ENCODE measurements around the gene ZNF837. TPM values are rescaled to one million over a fixed set of nuclear protein-coding genes. Genes with fewer than 3 reads are reported as not detected.
A peak's percentile ranks its signal among the peaks of the same experiment; 100 is the strongest.
"Not testable (repeated sequence)": the region's sequence is repeated elsewhere in the genome, so short reads cannot be mapped to it uniquely, and the experiment has no call there.

The ZNF837 gene
- total and polyA plus RNA-seq, 8 donors, result 1.8 to 8.5 (median 2.3) TPM; not detected in 1

DNA sequence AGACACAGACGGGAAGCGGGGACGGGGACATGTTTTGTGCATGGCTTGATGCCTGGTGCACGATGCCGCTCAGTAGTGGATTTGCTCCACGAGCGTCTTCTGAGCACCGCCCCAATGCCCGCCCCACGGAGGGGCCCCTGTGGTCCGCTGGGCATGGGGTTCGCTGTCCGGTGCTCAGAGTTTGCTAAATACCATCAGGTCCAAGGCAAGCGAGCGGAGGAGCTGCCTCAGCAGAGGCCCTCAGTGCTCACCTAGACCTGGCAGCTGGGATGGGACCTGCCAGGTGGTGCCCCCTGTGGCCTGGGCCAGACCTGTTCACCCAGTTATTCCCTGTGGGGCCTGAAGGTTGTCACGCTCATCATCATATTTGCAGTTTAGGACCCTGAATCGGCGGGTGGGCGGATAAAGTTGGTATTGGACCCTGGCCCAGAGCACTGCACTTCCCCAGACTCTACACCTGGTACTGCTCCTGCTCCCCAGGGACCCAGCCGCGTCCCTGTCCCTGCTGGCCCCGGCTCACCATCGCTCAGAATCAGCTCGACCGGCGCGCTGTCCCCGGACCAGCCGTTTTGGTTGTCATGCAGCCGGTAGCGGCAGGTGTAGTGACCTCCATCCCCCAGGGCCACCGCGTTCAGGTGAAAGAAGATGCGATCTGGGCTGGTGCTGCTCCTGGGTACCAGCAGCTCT is 29.8 kb downstream of the ZNF837 start:
- Histone ChIP-seq H3K4me3 (no peak overlapping the region), H3K27me3 (peaks cover 5 to 99% (median 37%) of the 10 kb centered on the region in 3 donors), H3K4me1 (peaks cover 7 to 51% (median 26%) of the 10 kb centered on the region in 4 donors), H3K9me3 (peaks cover 1 to 8% (median 3%) of the 10 kb centered on the region in 4 donors), H3K27ac (no peak overlapping the region), H3K36me3 (peaks cover 0 to 7% (median 0%) of the 10 kb centered on the region in 4 donors)
- TF ChIP-seq EP300 (IDR thresholded peaks at IDR 0.05) (no peak), POLR2A (IDR thresholded peaks at IDR 0.05) (no peak)
- WGBS, 5 donors, result 65 to 79% (median 66%) methylated on average over 23 to 34 of the region's 34 CpGs
- intact Hi-C loops (cut with DNase I; ENCODE audit: low total_unique reads), result no loop called here
- no peak for DNase-seq

- H3K27ac ChIP-seq, result no peak overlapping the region
- TF ChIP-seq, protein P1, sequence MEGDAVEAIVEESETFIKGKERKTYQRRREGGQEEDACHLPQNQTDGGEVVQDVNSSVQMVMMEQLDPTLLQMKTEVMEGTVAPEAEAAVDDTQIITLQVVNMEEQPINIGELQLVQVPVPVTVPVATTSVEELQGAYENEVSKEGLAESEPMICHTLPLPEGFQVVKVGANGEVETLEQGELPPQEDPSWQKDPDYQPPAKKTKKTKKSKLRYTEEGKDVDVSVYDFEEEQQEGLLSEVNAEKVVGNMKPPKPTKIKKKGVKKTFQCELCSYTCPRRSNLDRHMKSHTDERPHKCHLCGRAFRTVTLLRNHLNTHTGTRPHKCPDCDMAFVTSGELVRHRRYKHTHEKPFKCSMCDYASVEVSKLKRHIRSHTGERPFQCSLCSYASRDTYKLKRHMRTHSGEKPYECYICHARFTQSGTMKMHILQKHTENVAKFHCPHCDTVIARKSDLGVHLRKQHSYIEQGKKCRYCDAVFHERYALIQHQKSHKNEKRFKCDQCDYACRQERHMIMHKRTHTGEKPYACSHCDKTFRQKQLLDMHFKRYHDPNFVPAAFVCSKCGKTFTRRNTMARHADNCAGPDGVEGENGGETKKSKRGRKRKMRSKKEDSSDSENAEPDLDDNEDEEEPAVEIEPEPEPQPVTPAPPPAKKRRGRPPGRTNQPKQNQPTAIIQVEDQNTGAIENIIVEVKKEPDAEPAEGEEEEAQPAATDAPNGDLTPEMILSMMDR (IDR thresholded peaks at IDR 0.05), result no peak
- intact Hi-C loops (cut with DNase I; ENCODE audit: low total_unique reads), result no loop called here
- H3K4me1 ChIP-seq, result peaks cover 5 to 45% (median 23%) of the 10 kb centered on the region in 4 donors
- H3K27me3 ChIP-seq, result peaks cover 5 to 99% (median 35%) of the 10 kb centered on the region in 3 donors
- peak overlapping the region in 2 of 4 donors; percentile 22 to 24 for H3K4me3 ChIP-seq
- DNase-seq, result peak in 1 of 2 donors; percentile 61
- 20 to 52% (median 32%) methylated on average over 50 to 84 of the region's 84 CpGs for WGBS, 5 donors
- H3K9me3 ChIP-seq, result peaks cover 0 to 7% (median 0%) of the 10 kb centered on the region in 4 donors
- H3K36me3 ChIP-seq, result peaks cover 0 to 7% (median 0%) of the 10 kb centered on the region in 4 donors
Measured at GRCh38 chr19:58350001-58350861, 30.6 kb downstream of the ZNF837 start.

DNA sequence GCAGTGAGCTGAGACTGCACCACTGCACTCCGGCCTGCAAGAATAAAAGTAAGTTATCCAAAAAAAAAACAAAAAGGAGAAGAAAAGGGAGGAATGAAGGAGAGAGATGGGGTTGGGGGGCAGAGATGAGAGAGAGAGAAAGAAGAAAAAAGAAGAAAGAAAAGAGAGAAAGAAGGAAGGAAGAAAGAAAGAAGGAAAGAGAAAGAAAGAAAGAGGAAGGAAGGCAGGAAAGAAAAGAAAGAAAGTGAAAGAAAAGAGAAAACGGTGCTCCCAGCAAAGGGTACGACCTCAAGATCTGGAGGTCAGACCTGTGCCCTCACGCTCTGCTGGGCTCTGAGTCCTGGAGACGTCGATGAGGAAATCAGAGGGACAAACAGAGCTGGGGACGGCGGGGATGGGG is 31.2 kb downstream of the ZNF837 start:
- Histone ChIP-seq H3K27me3 (peaks cover 5 to 99% (median 35%) of the 10 kb centered on the region in 3 donors), H3K4me1 (peaks cover 5 to 45% (median 23%) of the 10 kb centered on the region in 4 donors), H3K9me3 (peaks cover 0 to 7% (median 0%) of the 10 kb centered on the region in 4 donors), H3K27ac (no peak overlapping the region), H3K36me3 (peaks cover 0 to 7% (median 0%) of the 10 kb centered on the region in 4 donors), H3K4me3 (no peak overlapping the region)
- 40 to 53% (median 45%) methylated on average over 8 of the region's 8 CpGs for WGBS, 5 donors
- TF ChIP-seq POLR2A (IDR thresholded peaks at IDR 0.05) (no peak), EP300 (IDR thresholded peaks at IDR 0.05) (no peak), POLR2AphosphoS5 (IDR thresholded peaks at IDR 0.05) (no peak)
- TF ChIP-seq, protein P1 (IDR thresholded peaks at IDR 0.05), result no peak
- DNase-seq, result no peak
- intact Hi-C loops (cut with DNase I; ENCODE audit: low total_unique reads), result no loop called here

DNA sequence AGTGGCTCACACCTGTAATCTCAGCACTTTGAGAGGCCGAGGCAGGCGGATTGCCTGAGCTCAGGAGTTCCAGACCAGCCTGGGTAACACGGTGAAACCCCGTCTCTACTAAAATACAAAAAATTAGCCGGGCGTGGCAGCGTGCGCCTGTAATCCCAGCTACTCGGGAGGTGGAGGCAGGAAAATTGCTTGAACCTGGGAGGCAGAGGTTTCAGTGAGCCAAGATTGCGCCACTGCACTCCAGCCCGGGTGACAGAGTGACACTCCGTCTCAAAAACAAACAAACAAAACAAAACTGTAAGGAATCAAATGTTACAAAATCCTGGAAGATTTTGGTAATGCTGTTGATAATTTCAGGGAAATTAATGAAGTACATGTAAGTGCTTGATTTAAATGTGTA is 32.8 kb downstream of the ZNF837 start:
- H3K36me3 ChIP-seq; DNase-seq; H3K9me3 ChIP-seq; intact Hi-C loops (cut with DNase I; ENCODE audit: low total_unique reads): not testable (repeated sequence)
- H3K4me3 ChIP-seq, result peak overlapping the region; percentile 49 to 59 (median 53)
- peak overlapping the region in 4 of 5 donors; percentile 37 to 85 (median 76) for H3K27ac ChIP-seq
- 14 to 30% (median 23%) methylated on average over 12 of the region's 12 CpGs for WGBS, 5 donors
- H3K4me1 ChIP-seq, result peaks cover 5 to 45% (median 23%) of the 10 kb centered on the region in 4 donors
- peaks cover 5 to 88% (median 35%) of the 10 kb centered on the region in 3 donors for H3K27me3 ChIP-seq

All from stomach (tissue), 9 donors.